ENCODE measurements around the gene RPTOR.

The RPTOR gene

DNA sequence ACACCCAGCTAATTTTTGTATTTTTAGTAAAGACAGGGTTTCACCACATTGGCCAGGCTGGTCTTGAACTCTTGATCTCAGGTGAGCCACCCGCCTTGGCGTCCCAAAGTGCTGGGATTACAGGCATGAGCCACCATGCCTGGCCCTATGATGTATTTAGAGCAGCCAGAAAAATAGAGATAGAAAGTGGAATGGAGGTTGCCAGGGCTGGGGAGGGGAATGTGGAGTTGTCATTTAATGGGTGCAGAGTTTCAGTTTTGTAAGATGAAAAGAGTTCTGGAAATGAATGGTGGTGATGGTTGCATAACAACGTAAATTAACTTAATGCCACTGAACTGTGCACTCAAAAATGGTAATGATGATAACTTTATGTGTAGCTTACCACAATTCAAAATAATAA is 36.7 kb upstream of the RPTOR start:
- no peak for DNase-seq (ENCODE audit: low read depth)
- H3K4me3 ChIP-seq (ENCODE audit: low read depth, low read length), result no peak overlapping the region
- TF ChIP-seq, protein P1, sequence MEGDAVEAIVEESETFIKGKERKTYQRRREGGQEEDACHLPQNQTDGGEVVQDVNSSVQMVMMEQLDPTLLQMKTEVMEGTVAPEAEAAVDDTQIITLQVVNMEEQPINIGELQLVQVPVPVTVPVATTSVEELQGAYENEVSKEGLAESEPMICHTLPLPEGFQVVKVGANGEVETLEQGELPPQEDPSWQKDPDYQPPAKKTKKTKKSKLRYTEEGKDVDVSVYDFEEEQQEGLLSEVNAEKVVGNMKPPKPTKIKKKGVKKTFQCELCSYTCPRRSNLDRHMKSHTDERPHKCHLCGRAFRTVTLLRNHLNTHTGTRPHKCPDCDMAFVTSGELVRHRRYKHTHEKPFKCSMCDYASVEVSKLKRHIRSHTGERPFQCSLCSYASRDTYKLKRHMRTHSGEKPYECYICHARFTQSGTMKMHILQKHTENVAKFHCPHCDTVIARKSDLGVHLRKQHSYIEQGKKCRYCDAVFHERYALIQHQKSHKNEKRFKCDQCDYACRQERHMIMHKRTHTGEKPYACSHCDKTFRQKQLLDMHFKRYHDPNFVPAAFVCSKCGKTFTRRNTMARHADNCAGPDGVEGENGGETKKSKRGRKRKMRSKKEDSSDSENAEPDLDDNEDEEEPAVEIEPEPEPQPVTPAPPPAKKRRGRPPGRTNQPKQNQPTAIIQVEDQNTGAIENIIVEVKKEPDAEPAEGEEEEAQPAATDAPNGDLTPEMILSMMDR (IDR thresholded peaks at IDR 0.05; ENCODE audit: control insufficient read depth, extremely low read depth, insufficient read depth), result no peak

- no peak overlapping the region for H3K4me3 ChIP-seq (ENCODE audit: low read depth, low read length)
- TF ChIP-seq, protein P1 (IDR thresholded peaks at IDR 0.05; ENCODE audit: control insufficient read depth, extremely low read depth, insufficient read depth), result no peak
- no peak for DNase-seq (ENCODE audit: low read depth)
Measured at GRCh38 chr17:80509311-80509710, 35.3 kb upstream of the RPTOR start.

DNA sequence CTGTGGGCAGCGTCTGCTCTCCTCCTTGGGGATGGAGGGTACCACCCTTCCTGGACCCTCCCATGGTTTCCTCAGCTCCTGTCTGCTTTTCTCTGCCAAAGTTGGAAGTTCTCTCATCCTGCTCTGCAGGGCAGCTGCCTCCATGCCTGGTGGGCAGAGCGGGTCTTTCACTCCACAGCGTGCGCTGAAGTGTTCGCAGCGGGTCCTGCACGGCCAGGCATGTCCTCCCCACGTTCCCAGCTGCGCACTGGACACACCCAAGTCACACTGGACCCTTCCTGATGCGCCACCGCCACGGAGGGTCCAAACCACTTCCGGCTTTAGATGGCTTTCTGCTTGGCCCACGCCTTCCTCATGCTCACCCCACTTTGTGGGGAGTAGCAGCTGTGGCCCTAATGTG is 34.5 kb upstream of the RPTOR start:
- no peak for DNase-seq (ENCODE audit: low read depth)
- no peak overlapping the region for H3K4me3 ChIP-seq (ENCODE audit: low read depth, low read length)
- TF ChIP-seq, protein P1 (IDR thresholded peaks at IDR 0.05; ENCODE audit: control insufficient read depth, extremely low read depth, insufficient read depth), result no peak

DNA sequence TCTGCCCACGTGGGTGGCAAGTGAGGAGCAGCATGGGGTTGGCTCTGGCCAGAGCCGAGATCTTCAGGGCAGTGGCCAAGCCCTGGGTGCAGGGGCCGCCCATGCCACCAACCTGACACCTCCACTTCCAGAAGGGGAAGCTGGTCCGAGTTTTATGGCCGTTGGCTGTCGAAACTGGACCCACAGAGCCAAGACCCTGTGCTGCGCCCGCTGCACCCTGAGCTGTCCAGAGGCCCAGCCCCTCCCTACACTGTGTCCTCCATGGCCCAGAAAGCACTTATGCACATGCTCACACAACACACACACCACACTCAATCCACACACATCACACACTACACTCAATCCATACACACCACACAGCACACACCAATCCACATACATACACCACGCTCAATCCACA is 33.9 kb upstream of the RPTOR start:
- H3K4me3 ChIP-seq (ENCODE audit: low read depth, low read length), result no peak overlapping the region
- no peak for DNase-seq (ENCODE audit: low read depth)
- TF ChIP-seq, protein P1 (IDR thresholded peaks at IDR 0.05; ENCODE audit: control insufficient read depth, extremely low read depth, insufficient read depth), result no peak

DNA sequence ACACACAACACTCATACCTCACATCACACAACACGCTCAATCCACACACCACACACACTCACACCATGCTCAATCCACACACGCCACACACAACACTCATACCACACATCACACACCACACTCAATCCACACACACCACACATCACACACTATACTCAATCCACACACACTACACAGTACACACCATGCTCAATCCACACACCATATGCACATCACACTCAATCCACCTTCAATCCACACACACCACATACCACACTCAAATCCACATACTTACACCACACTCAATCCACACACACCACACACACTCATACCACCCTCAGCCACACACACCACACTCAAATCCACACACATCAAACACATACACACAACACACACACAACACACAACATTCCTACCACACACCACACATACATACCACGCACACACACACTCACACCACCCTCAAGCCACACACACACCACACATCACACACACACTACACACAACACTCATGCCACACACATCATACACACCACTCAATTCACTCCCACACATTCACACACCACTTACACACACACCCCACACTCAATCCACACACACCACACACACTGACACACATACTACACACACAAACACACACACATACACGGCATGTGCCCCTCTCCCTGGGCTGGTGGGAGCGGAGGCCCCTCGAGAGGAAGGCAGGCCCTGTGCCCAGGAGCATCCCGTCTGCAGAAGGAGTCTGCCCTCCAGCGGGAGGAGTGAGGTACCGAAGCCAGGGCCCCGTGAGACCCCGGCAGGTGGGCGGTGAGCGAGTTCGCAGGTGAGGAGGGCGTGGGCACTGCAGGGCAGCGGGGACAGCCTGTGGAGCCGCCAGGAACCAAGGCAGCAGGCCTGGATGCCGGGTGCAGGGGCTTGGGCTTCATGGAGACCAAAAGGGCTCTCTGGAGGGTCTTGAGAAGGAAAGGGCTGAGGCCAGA is 33.1 kb upstream of the RPTOR start:
- TF ChIP-seq, protein P1 (IDR thresholded peaks at IDR 0.05; ENCODE audit: control insufficient read depth, extremely low read depth, insufficient read depth), result no peak
- DNase-seq (ENCODE audit: low read depth), result no peak
- no peak overlapping the region for H3K4me3 ChIP-seq (ENCODE audit: low read depth, low read length)

DNA sequence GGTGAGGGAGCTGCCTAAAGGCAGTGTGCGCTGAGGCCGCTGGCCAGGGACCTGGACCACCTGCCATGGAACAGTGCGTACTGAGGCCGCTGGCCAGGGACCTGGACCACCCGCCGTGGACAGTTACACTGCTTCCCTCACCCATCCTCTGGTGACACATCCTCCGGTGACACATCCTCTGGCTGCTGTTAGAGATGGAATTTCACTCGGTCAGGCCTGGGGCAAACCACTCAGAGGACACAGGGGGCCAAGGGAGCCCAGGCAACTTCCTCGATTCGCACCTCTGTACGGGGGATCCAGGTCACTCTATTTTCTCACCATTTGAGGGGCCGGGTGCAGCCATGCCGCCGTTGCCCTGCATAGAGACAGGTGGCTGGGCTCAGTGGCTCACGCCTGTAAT is 32.4 kb upstream of the RPTOR start:
- no peak overlapping the region for H3K4me3 ChIP-seq (ENCODE audit: low read depth, low read length)
- TF ChIP-seq, protein P1 (IDR thresholded peaks at IDR 0.05; ENCODE audit: control insufficient read depth, extremely low read depth, insufficient read depth), result no peak
- DNase-seq (ENCODE audit: low read depth), result no peak

Measured in LNCaP clone FGC (cell line).